Neural progenitor cell (in vitro differentiated cells): ENCODE measurements around the gene SMPD1. TPM values are rescaled to one million over a fixed set of nuclear protein-coding genes. Genes with fewer than 3 reads are reported as not detected.
A peak's percentile ranks its signal among the peaks of the same experiment; 100 is the strongest.

Experiments
- DNase-seq: peaks from one replicate; pipeline ENCODE4 v3.0.0-alpha.2; 2016; ENCODE audit warnings: low spot score
- H2AFZ ChIP-seq: fragments of 200-600 bp; sonication (generic); replicated peaks from 2 replicates; pipeline ENCODE4 v1.6.1; 2016; ENCODE audit warnings: antibody characterized with exemption
- H3F3A ChIP-seq: fragments of 200-600 bp; sonication (generic); 2 replicates; pipeline ENCODE4 v1.6.1; 2016; ENCODE audit warnings: antibody characterized with exemption, low read depth
- H3K27ac ChIP-seq: fragments of 200-600 bp; sonication (generic); 2 replicates; pipeline ENCODE4 v1.5.1; 2016; ENCODE audit warnings: mild to moderate bottlenecking
- H3K27me3 ChIP-seq: fragments of 200-600 bp; sonication (generic); 2 replicates; pipeline ENCODE4 v1.6.1; 2016; ENCODE audit warnings: mild to moderate bottlenecking, moderate library complexity
- H3K36me3 ChIP-seq: fragments of 200-600 bp; sonication (generic); 2 replicates; pipeline ENCODE4 v1.5.1; 2016
- H3K4me1 ChIP-seq: fragments of 200-600 bp; sonication (generic); 2 replicates; pipeline ENCODE4 v1.6.1; 2016; ENCODE audit warnings: mixed run types
- H3K4me2 ChIP-seq: fragments of 200-600 bp; sonication (generic); 2 replicates; pipeline ENCODE4 v1.6.1; 2016
- H3K4me3 ChIP-seq: fragments of 200-600 bp; sonication (generic); 2 replicates; pipeline ENCODE4 v1.5.1; 2016
- H3K79me2 ChIP-seq: fragments of 200-600 bp; sonication (generic); 2 replicates; pipeline ENCODE4 v1.6.1; 2016; ENCODE audit warnings: low read depth
- H3K9ac ChIP-seq: fragments of 200-600 bp; sonication (generic); 2 replicates; pipeline ENCODE4 v1.6.1; 2016
- H3K9me3 ChIP-seq: fragments of 200-600 bp; sonication (generic); 2 replicates; pipeline ENCODE4 v1.5.1; 2016; ENCODE audit warnings: low read depth
- H4K20me1 ChIP-seq: fragments of 200-600 bp; sonication (generic); 2 replicates; pipeline ENCODE4 v1.6.1; 2016; ENCODE audit warnings: low read depth
- H3K27ac Mint-ChIP-seq: 3 replicates; pipeline ENCODE4 v1.8.0; 2021; ENCODE audit warnings: mixed read lengths
- H3K27me3 Mint-ChIP-seq: 2 replicates; pipeline ENCODE4 v1.8.0; 2022; ENCODE audit warnings: low read depth, mild to moderate bottlenecking, inconsistent platforms, moderate library complexity, mixed read lengths; ENCODE audit not compliant: insufficient read depth
- H3K36me3 Mint-ChIP-seq: 3 replicates; pipeline ENCODE4 v1.8.0; 2021; ENCODE audit warnings: mixed read lengths
- H3K4me1 Mint-ChIP-seq: 3 replicates; pipeline ENCODE4 v1.8.0; 2021; ENCODE audit warnings: mixed read lengths
- H3K4me3 Mint-ChIP-seq: 3 replicates; pipeline ENCODE4 v1.8.0; 2021; ENCODE audit warnings: mild to moderate bottlenecking, moderate library complexity, mixed read lengths
- H3K9me3 Mint-ChIP-seq: 3 replicates; pipeline ENCODE4 v1.8.0; 2020; ENCODE audit warnings: mixed read lengths
- CTCF ChIP-seq: fragments of 200-600 bp; sonication (generic); IDR thresholded peaks from 2 replicates; pipeline ENCODE4 v1.5.1; 2017; ENCODE audit warnings: antibody characterized with exemption, mild to moderate bottlenecking
- EZH2 ChIP-seq: fragments of 200-600 bp; sonication (generic); IDR thresholded peaks from 2 replicates; pipeline ENCODE4 v1.6.1; 2017; ENCODE audit warnings: antibody characterized with exemption, mild to moderate bottlenecking, moderate library complexity
- EZH2phosphoT487 ChIP-seq: fragments of 200-600 bp; sonication (generic); IDR thresholded peaks from 2 replicates; pipeline ENCODE4 v1.6.1; 2017; ENCODE audit warnings: antibody characterized with exemption
- total RNA-seq: library from RNA; depleted of rRNA; stranded (reverse); fragments of >200 nt; gene quantifications from 2 replicates; pipeline ENCODE4 v1.2.3, GENCODE V29; 2015; ENCODE audit warnings: low replicate concordance

Gene SMPD1
- total RNA-seq, 1 donor from 2014 or later, result 11.3 TPM

- Histone ChIP-seq H4K20me1 (peaks cover 25% of the 10 kb centered on the region), H3K4me2 (peak overlapping the region; percentile 65), H3F3A (peaks cover 15% of the 10 kb centered on the region), H3K36me3 (no peaks in the 10 kb centered on the region), H3K27me3 (no peaks in the 10 kb centered on the region), H2AFZ (no peak overlapping the region), H3K9ac (no peak overlapping the region), H3K79me2 (no peaks in the 10 kb centered on the region), H3K9me3 (no peaks in the 10 kb centered on the region), H3K4me3 (no peak overlapping the region), H3K27ac (peak overlapping the region; percentile 27), H3K4me1 (peaks cover 10% of the 10 kb centered on the region)
- H3K4me1 Mint-ChIP-seq, result peaks cover 35% of the 10 kb centered on the region
- H3K36me3 Mint-ChIP-seq, result peaks cover 23% of the 10 kb centered on the region
- DNase-seq, result peak; percentile 90
- peaks cover 2% of the 10 kb centered on the region for H3K27me3 Mint-ChIP-seq
- H3K27ac Mint-ChIP-seq, result peak overlapping the region; percentile 88
- H3K4me3 Mint-ChIP-seq, result no peak overlapping the region
- TF ChIP-seq EZH2phosphoT487 (no peak), EZH2 (no peak), CTCF (no peak)
- no peaks in the 10 kb centered on the region for H3K9me3 Mint-ChIP-seq
These were observed 14.9 kb downstream of the SMPD1 start for GRCh38 chr11:6405052-6405667.

GRCh38 chr11:6405846-6406245 is 15.6 kb downstream of the SMPD1 start:
- Histone ChIP-seq H3F3A (peaks cover 15% of the 10 kb centered on the region), H3K4me3 (no peak overlapping the region), H3K9me3 (no peaks in the 10 kb centered on the region), H3K4me2 (no peak overlapping the region), H3K4me1 (peaks cover 10% of the 10 kb centered on the region), H4K20me1 (peaks cover 25% of the 10 kb centered on the region), H3K27me3 (no peaks in the 10 kb centered on the region), H3K27ac (no peak overlapping the region), H3K36me3 (no peaks in the 10 kb centered on the region), H3K9ac (no peak overlapping the region), H2AFZ (no peak overlapping the region), H3K79me2 (no peaks in the 10 kb centered on the region)
- Mint-ChIP-seq H3K4me3 (peak overlapping the region; percentile 19), H3K27ac (no peak overlapping the region), H3K27me3 (peaks cover 2% of the 10 kb centered on the region), H3K36me3 (peaks cover 20% of the 10 kb centered on the region), H3K9me3 (no peaks in the 10 kb centered on the region), H3K4me1 (peaks cover 35% of the 10 kb centered on the region)
- TF ChIP-seq EZH2phosphoT487, result no peak
- TF ChIP-seq EZH2, result no peak
- no peak for TF ChIP-seq CTCF
- no peak for DNase-seq

GRCh38 chr11:6406370-6406769 is 16.1 kb downstream of the SMPD1 start:
- H3K9me3 Mint-ChIP-seq, result no peaks in the 10 kb centered on the region
- peaks cover 15% of the 10 kb centered on the region for H3F3A ChIP-seq
- H3K4me2 ChIP-seq, result no peak overlapping the region
- peaks cover 2% of the 10 kb centered on the region for H3K27me3 Mint-ChIP-seq
- no peak overlapping the region for H3K27ac ChIP-seq
- H3K36me3 Mint-ChIP-seq, result peaks cover 17% of the 10 kb centered on the region
- TF ChIP-seq EZH2 (no peak), CTCF (no peak), EZH2phosphoT487 (no peak)
- H3K27ac Mint-ChIP-seq, result no peak overlapping the region
- no peak overlapping the region for H3K4me3 ChIP-seq
- H3K9ac ChIP-seq, result no peak overlapping the region
- H3K9me3 ChIP-seq, result no peaks in the 10 kb centered on the region
- H3K36me3 ChIP-seq, result no peaks in the 10 kb centered on the region
- no peak overlapping the region for H2AFZ ChIP-seq
- no peaks in the 10 kb centered on the region for H3K27me3 ChIP-seq
- H4K20me1 ChIP-seq, result peaks cover 25% of the 10 kb centered on the region
- no peak for DNase-seq
- H3K79me2 ChIP-seq, result no peaks in the 10 kb centered on the region
- H3K4me3 Mint-ChIP-seq, result no peak overlapping the region
- peaks cover 10% of the 10 kb centered on the region for H3K4me1 ChIP-seq
- peaks cover 35% of the 10 kb centered on the region for H3K4me1 Mint-ChIP-seq
